Peyer's patch (tissue), 4 donors: ENCODE data around the gene ANO2. TPM values are rescaled to one million over a fixed set of nuclear protein-coding genes. Genes with fewer than 3 reads are reported as not detected.

Experiments used
- DNase-seq, 3 donors: peaks; one replicate each; pipeline ENCODE4 v3.0.0-alpha.2; 2017 to 2019
- H3K27ac ChIP-seq, 4 donors: fragments of 200-600 bp; sonication (generic); one replicate each; pipeline ENCODE4 v1.5.1; 2016 to 2019
- H3K27me3 ChIP-seq, 2 donors: fragments of 200-600 bp; sonication (generic); one replicate each; pipeline ENCODE4 v1.5.1; 2019
- H3K36me3 ChIP-seq, 3 donors: fragments of 200-600 bp; sonication (generic); one replicate each; pipeline ENCODE4 v1.5.1; 2016 to 2019
- H3K4me1 ChIP-seq, 4 donors: fragments of 200-600 bp; sonication (generic); one replicate each; pipeline ENCODE4 v1.5.1; 2016 to 2019
- H3K4me3 ChIP-seq, 4 donors: fragments of 200-600 bp; sonication (generic); 1 replicate in 3 of 4; 2 replicates in 1 of 4; pipeline ENCODE4 v1.5.1; 2016 to 2019; ENCODE audit warnings: mild to moderate bottlenecking in 1 of 4
- H3K9me3 ChIP-seq, 4 donors: fragments of 200-600 bp; sonication (generic); one replicate each; pipeline ENCODE4 v1.5.1; 2016 to 2019; ENCODE audit warnings: mild to moderate bottlenecking in 1 of 4
- CTCF ChIP-seq, 6 experiments: fragments of 450-650 bp in 4 of 6; fragments of 200-600 bp in 2 of 6; sonication (generic) in 1 of 6; IDR thresholded peaks; one replicate each; pipeline ENCODE4 v1.5.1; 2017 to 2019; ENCODE audit warnings: antibody characterized with exemption in 6 of 6, mild to moderate bottlenecking in 3 of 6, moderate library complexity in 1 of 6
- POLR2A ChIP-seq, 2 donors: fragments of 450-650 bp; IDR thresholded peaks; one replicate each; pipeline ENCODE4 v1.5.1; 2017; ENCODE audit warnings: antibody characterized with exemption in 2 of 2, mild to moderate bottlenecking in 2 of 2, moderate library complexity in 2 of 2
- total RNA-seq, 4 donors: library from RNA; depleted of rRNA; stranded (reverse); fragments of >200 nt; gene quantifications; one replicate each; pipeline ENCODE4 v1.1.0, GENCODE V29; 2016

ANO2 gene
- total RNA-seq, 4 donors from 2014 or later, result 0.53 to 23.9 (median 5.8) TPM

GRCh38 chr12:5562581-5562980 is 382.5 kb downstream of the ANO2 start:
- H3K4me3 ChIP-seq, result no peak overlapping the region
- DNase-seq, result no peak
- no peaks in the 10 kb centered on the region for H3K36me3 ChIP-seq
- no peaks in the 10 kb centered on the region for H3K9me3 ChIP-seq
- TF ChIP-seq POLR2A (IDR thresholded peaks at IDR 0.05) (no peak), CTCF (IDR thresholded peaks at IDR 0.05) (no peak)
- peaks cover 0 to 3% (median 0%) of the 10 kb centered on the region in 4 donors for H3K4me1 ChIP-seq
- no peaks in the 10 kb centered on the region for H3K27me3 ChIP-seq
- H3K27ac ChIP-seq, result no peak overlapping the region

GRCh38 chr12:5561846-5562245 is 383.2 kb downstream of the ANO2 start:
- no peaks in the 10 kb centered on the region for H3K27me3 ChIP-seq
- DNase-seq, result no peak
- no peaks in the 10 kb centered on the region for H3K4me1 ChIP-seq
- no peaks in the 10 kb centered on the region for H3K9me3 ChIP-seq
- no peak for TF ChIP-seq CTCF (IDR thresholded peaks at IDR 0.05)
- no peak for TF ChIP-seq POLR2A (IDR thresholded peaks at IDR 0.05)
- no peaks in the 10 kb centered on the region for H3K36me3 ChIP-seq
- H3K4me3 ChIP-seq, result no peak overlapping the region
- H3K27ac ChIP-seq, result no peak overlapping the region

GRCh38 chr12:5561057-5561456 is 384.0 kb downstream of the ANO2 start:
- TF ChIP-seq CTCF (IDR thresholded peaks at IDR 0.05), result no peak
- no peak for TF ChIP-seq POLR2A (IDR thresholded peaks at IDR 0.05)

GRCh38 chr12:5560265-5560664 is 384.8 kb downstream of the ANO2 start:
- no peaks in the 10 kb centered on the region for H3K27me3 ChIP-seq
- H3K36me3 ChIP-seq, result no peaks in the 10 kb centered on the region
- H3K4me3 ChIP-seq, result no peak overlapping the region
- H3K9me3 ChIP-seq, result no peaks in the 10 kb centered on the region
- no peak for DNase-seq
- no peak for TF ChIP-seq CTCF (IDR thresholded peaks at IDR 0.05)
- TF ChIP-seq POLR2A (IDR thresholded peaks at IDR 0.05), result no peak
- H3K27ac ChIP-seq, result no peak overlapping the region
- H3K4me1 ChIP-seq, result no peaks in the 10 kb centered on the region

More at GRCh38 chr12:5561057-5561456, 384.0 kb downstream of the ANO2 start:
- Histone ChIP-seq H3K27ac (no peak overlapping the region), H3K36me3 (no peaks in the 10 kb centered on the region), H3K27me3 (no peaks in the 10 kb centered on the region), H3K4me1 (no peaks in the 10 kb centered on the region), H3K9me3 (no peaks in the 10 kb centered on the region), H3K4me3 (no peak overlapping the region)
- DNase-seq, result no peak

- Histone ChIP-seq H3K4me1 (no peaks in the 10 kb centered on the region), H3K9me3 (no peaks in the 10 kb centered on the region), H3K27me3 (no peaks in the 10 kb centered on the region), H3K27ac (no peak overlapping the region), H3K36me3 (no peaks in the 10 kb centered on the region), H3K4me3 (no peak overlapping the region)
- DNase-seq, result no peak
- TF ChIP-seq POLR2A (IDR thresholded peaks at IDR 0.05), result no peak
- TF ChIP-seq CTCF (IDR thresholded peaks at IDR 0.05), result no peak
Measured at GRCh38 chr12:5557906-5558305, 387.2 kb downstream of the ANO2 start.
